Measurements from ENCODE around the gene DNAJC30.
"Not testable (repeated sequence)": the region's sequence is repeated elsewhere in the genome, so short reads cannot be mapped to it uniquely, and the experiment has no call there.

Gene DNAJC30

GRCh38 chr7:73668886-73669230 lies 14.4 kb downstream of the DNAJC30 start:
- no peak for DNase-seq (ENCODE audit: low read depth)
- H3K4me3 ChIP-seq (ENCODE audit: control insufficient read depth, low read depth, low read length), result peak overlapping the region; percentile 82
- no peak for TF ChIP-seq CTCF (IDR thresholded peaks at IDR 0.05; ENCODE audit: control insufficient read depth, insufficient read depth, low read depth, low read length, missing control alignments)

GRCh38 chr7:73668103-73668885 lies 15.0 kb downstream of the DNAJC30 start:
- DNase-seq (ENCODE audit: low read depth), result no peak
- TF ChIP-seq CTCF (IDR thresholded peaks at IDR 0.05; ENCODE audit: control insufficient read depth, insufficient read depth, low read depth, low read length, missing control alignments), result no peak
- peak overlapping the region; percentile 82 for H3K4me3 ChIP-seq (ENCODE audit: control insufficient read depth, low read depth, low read length)

- H3K4me3 ChIP-seq (ENCODE audit: control insufficient read depth, low read depth, low read length), result peak within 1 kb of the TSS; percentile 82
- peak; percentile 37 for DNase-seq (ENCODE audit: low read depth)
- peak; percentile 65 for TF ChIP-seq CTCF (IDR thresholded peaks at IDR 0.05; ENCODE audit: control insufficient read depth, insufficient read depth, low read depth, low read length, missing control alignments)
Measured at GRCh38 chr7:73667344-73668102, 15.7 kb downstream of the DNAJC30 start, which contains the start of gene VPS37D. Gene VPS37D, plus strand, starts transcription at chr7:73667831. Its CDS starts 128 bp downstream, at chr7:73667959.

- no peak for DNase-seq (ENCODE audit: low read depth)
- no peak overlapping the region for H3K4me3 ChIP-seq (ENCODE audit: control insufficient read depth, low read depth, low read length)
- no peak for TF ChIP-seq CTCF (IDR thresholded peaks at IDR 0.05; ENCODE audit: control insufficient read depth, insufficient read depth, low read depth, low read length, missing control alignments)
Measured at GRCh38 chr7:73663033-73663432, 20.2 kb downstream of the DNAJC30 start.

- DNase-seq (ENCODE audit: low read depth); H3K4me3 ChIP-seq (ENCODE audit: control insufficient read depth, low read depth, low read length): not testable (repeated sequence)
Measured at GRCh38 chr7:73660594-73660993, 22.7 kb downstream of the DNAJC30 start.

GRCh38 chr7:73659983-73660382 lies 23.3 kb downstream of the DNAJC30 start:
- no peak for DNase-seq (ENCODE audit: low read depth)
- TF ChIP-seq CTCF (IDR thresholded peaks at IDR 0.05; ENCODE audit: control insufficient read depth, insufficient read depth, low read depth, low read length, missing control alignments), result no peak
- H3K4me3 ChIP-seq (ENCODE audit: control insufficient read depth, low read depth, low read length), result no peak overlapping the region

- not testable (repeated sequence) for DNase-seq (ENCODE audit: low read depth); H3K4me3 ChIP-seq (ENCODE audit: control insufficient read depth, low read depth, low read length)
Measured at GRCh38 chr7:73655309-73655708, 27.9 kb downstream of the DNAJC30 start.
